Immature natural killer cell (primary cell): ENCODE results near the gene AOPEP. TPM values are rescaled to one million over a fixed set of nuclear protein-coding genes. Genes with fewer than 3 reads are reported as not detected.
A peak's percentile ranks its signal among the peaks of the same experiment; 100 is the strongest.
"Not testable (repeated sequence)": the region's sequence is repeated elsewhere in the genome, so short reads cannot be mapped to it uniquely, and the experiment has no call there.

Experiments used
- DNase-seq, 3 donors: peaks; one replicate each; pipeline ENCODE4 v3.0.0; 2022; ENCODE audit warnings: mixed read lengths in 1 of 3
- H3K27ac Mint-ChIP-seq, 6 donors: one replicate each; pipeline ENCODE4 v1.8.0; 2020; ENCODE audit warnings: mixed read lengths in 6 of 6, mild to moderate bottlenecking in 5 of 6, inconsistent platforms in 4 of 6, moderate library complexity in 3 of 6
- H3K27me3 Mint-ChIP-seq, 3 donors: one replicate each; pipeline ENCODE4 v1.8.0; 2020 to 2021; ENCODE audit warnings: low read depth in 3 of 3, mild to moderate bottlenecking in 3 of 3, mixed read lengths in 3 of 3, moderate library complexity in 3 of 3, inconsistent platforms in 1 of 3
- H3K36me3 Mint-ChIP-seq, 3 donors: one replicate each; pipeline ENCODE4 v1.8.0; 2020; ENCODE audit warnings: mixed read lengths in 3 of 3, inconsistent platforms in 2 of 3, mild to moderate bottlenecking in 2 of 3
- H3K4me1 Mint-ChIP-seq, 2 donors: one replicate each; pipeline ENCODE4 v1.8.0; 2020; ENCODE audit warnings: inconsistent platforms in 2 of 2, mild to moderate bottlenecking in 2 of 2, mixed read lengths in 2 of 2, moderate library complexity in 1 of 2
- H3K4me3 Mint-ChIP-seq, 5 donors: one replicate each; pipeline ENCODE4 v1.8.0; 2020; ENCODE audit warnings: mild to moderate bottlenecking in 5 of 5, mixed read lengths in 5 of 5, inconsistent platforms in 3 of 5, moderate library complexity in 3 of 5
- H3K9me3 Mint-ChIP-seq, 6 donors: one replicate each; pipeline ENCODE4 v1.8.0; 2020; ENCODE audit warnings: mild to moderate bottlenecking in 6 of 6, mixed read lengths in 6 of 6, inconsistent platforms in 4 of 6, moderate library complexity in 3 of 6
- polyA plus RNA-seq, 3 donors: library from polyadenylated mRNA; unstranded; fragments of 300-500 nt; fragmentation: Illumina TruSeq; gene quantifications; one replicate each; pipeline ENCODE4 v1.2.3, GENCODE V29; 2021

The AOPEP gene
- polyA plus RNA-seq, 3 donors from 2014 or later, result 4.1 to 6.5 (median 5.2) TPM

- peaks cover 16 to 18% of the 10 kb centered on the region in 2 donors for H3K4me1 Mint-ChIP-seq
- DNase-seq, result no peak
- H3K27me3 Mint-ChIP-seq, result no peaks in the 10 kb centered on the region
- no peak overlapping the region for H3K4me3 Mint-ChIP-seq
- peaks cover 0 to 2% (median under 1%) of the 10 kb centered on the region in 3 donors for H3K36me3 Mint-ChIP-seq
- H3K9me3 Mint-ChIP-seq, result no peaks in the 10 kb centered on the region
- H3K27ac Mint-ChIP-seq, result peak overlapping the region in 1 of 6 donors; percentile 0
Observed at GRCh38 chr9:94931036-94931633, 204.6 kb downstream of the AOPEP start.

DNA sequence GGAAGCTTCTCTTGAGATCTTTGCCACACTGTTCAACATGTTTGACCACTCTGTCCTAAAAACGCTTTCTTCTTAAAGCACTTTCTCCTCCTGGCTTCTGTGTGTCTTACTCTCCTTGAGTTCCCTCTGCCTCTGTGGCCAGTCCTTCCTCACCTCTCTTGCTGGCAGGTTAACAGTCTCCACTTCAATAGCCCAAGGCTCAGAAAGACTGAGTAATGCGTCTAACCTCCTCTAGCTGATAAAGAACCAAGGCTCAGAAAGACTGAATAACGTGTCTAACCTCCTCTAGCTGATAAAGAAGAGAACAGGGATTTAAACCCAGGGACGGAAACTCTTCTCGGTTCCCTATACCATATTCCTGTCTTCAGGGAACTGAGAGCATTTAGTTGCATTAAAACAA is 205.2 kb downstream of the AOPEP start:
- peak overlapping the region in 4 of 6 donors; percentile 0 to 66 (median 27) for H3K27ac Mint-ChIP-seq
- no peaks in the 10 kb centered on the region for H3K9me3 Mint-ChIP-seq
- no peak overlapping the region for H3K4me3 Mint-ChIP-seq
- no peak for DNase-seq
- H3K27me3 Mint-ChIP-seq, result no peaks in the 10 kb centered on the region
- peaks cover 17 to 22% of the 10 kb centered on the region in 2 donors for H3K4me1 Mint-ChIP-seq
- peaks cover 0 to 4% (median 0%) of the 10 kb centered on the region in 3 donors for H3K36me3 Mint-ChIP-seq

DNA sequence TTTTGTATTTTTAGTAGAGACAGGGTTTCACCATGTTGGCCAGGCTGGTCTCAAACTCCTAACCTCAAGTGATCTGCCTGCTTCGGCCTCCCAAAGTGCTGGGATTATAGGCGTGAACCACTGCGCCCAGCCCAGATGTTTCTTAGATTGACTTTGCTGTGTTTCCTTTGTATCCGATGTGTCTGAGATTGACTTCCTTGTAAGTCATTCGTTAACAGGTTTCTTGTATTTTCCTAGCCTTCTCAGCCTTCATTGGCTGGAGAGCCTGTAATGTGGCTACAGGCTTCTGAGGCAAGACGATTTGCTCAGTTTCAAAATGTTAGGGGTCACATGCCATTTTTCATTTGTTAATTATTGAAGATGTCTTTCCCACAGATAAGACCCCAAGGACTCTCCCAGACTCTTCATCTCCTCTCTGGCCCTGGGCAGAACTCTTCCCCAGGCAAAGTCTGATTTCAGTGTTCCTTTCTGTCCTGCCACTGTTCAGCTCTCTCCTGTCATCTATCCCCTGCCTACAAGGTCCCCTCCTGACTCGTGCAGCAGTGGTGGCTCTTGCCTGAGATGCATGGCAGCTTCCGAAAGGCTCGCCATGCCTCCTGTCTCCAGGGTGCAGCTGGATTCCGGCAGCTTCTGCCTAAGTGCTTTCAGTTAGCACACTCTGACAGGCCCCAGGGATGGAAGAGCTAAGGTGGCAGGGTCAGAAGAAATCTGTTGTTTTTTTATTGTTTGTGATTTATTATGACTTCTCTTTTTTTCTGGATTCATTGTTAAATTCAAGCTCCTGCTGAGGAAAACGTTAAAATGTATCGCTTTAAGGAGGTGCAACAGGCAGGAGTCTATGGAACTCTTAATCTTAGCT is 206.4 kb downstream of the AOPEP start:
- no peaks in the 10 kb centered on the region for H3K27me3 Mint-ChIP-seq
- H3K4me3 Mint-ChIP-seq, result no peak overlapping the region
- peaks cover 0 to 5% (median 4%) of the 10 kb centered on the region in 3 donors for H3K36me3 Mint-ChIP-seq
- peak overlapping the region in 4 of 6 donors; percentile 37 to 42 (median 40) for H3K27ac Mint-ChIP-seq
- no peak for DNase-seq
- H3K4me1 Mint-ChIP-seq, result peaks cover 20 to 22% of the 10 kb centered on the region in 2 donors
- H3K9me3 Mint-ChIP-seq, result no peaks in the 10 kb centered on the region

DNA sequence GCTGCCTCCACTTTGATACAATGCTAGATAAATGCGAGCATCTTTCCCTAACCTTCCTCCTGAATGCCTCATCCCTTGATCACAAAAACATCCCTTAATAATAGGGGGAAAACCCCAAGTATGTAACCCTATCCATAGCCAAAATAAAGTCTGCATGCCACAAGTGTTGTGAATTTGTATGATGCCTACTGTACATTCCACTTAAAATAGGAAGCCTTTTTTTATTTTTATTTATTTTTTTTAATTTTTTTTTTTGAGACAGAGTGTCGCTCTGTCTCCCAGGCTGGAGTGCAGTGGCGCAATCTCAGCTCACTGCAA is 207.0 kb downstream of the AOPEP start:
- H3K4me1 Mint-ChIP-seq, result peaks cover 20 to 22% of the 10 kb centered on the region in 2 donors
- no peak overlapping the region for H3K4me3 Mint-ChIP-seq
- H3K9me3 Mint-ChIP-seq, result no peaks in the 10 kb centered on the region
- no peak for DNase-seq
- H3K27me3 Mint-ChIP-seq, result peaks cover 0 to 2% (median 0%) of the 10 kb centered on the region in 3 donors
- H3K27ac Mint-ChIP-seq, result peak overlapping the region in 1 of 6 donors; percentile 42
- H3K36me3 Mint-ChIP-seq, result peaks cover 4 to 9% (median 8%) of the 10 kb centered on the region in 3 donors

DNA sequence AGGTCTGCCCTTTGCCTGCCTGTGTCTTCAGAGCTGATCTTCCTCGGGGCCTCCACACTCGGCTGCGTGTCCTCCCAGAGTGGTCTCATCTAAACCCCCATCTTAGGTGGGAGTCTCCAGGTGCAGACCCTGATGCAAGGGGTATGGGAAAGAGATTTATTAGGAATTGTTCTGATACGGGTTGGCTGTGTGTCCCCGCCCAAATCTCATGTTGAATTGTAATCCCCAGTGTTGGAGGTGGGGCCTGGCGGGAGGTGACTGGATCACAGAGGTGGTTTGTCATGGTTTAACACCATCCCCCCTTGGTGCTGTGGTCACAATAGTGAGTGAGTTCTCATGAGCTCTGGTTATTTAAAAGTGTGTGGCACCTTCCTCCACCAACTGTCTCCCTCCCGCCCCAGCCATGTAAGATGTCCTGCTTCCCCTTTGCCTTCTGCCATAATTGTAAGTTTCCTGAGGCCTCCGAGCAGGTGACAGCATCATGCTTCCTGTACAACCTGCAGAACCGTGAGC is 208.4 kb downstream of the AOPEP start:
- peaks cover 6 to 12% (median 11%) of the 10 kb centered on the region in 3 donors for H3K36me3 Mint-ChIP-seq
- peak; percentile 11 to 25 (median 18) for DNase-seq
- peak overlapping the region in 2 of 5 donors; percentile 23 to 43 for H3K4me3 Mint-ChIP-seq
- peaks cover 0 to 2% (median 0%) of the 10 kb centered on the region in 3 donors for H3K27me3 Mint-ChIP-seq
- H3K9me3 Mint-ChIP-seq, result no peaks in the 10 kb centered on the region
- H3K4me1 Mint-ChIP-seq, result peaks cover 20 to 22% of the 10 kb centered on the region in 2 donors
- H3K27ac Mint-ChIP-seq, result peak overlapping the region; percentile 7 to 80 (median 43)

- Mint-ChIP-seq H3K36me3 (peaks cover 6 to 12% (median 11%) of the 10 kb centered on the region in 3 donors), H3K4me1 (peaks cover 20 to 22% of the 10 kb centered on the region in 2 donors), H3K27me3 (peaks cover 0 to 2% (median 0%) of the 10 kb centered on the region in 3 donors), H3K4me3 (peak overlapping the region in 2 of 5 donors; percentile 23 to 43), H3K9me3 (no peaks in the 10 kb centered on the region), H3K27ac (peak overlapping the region in 4 of 6 donors; percentile 9 to 62 (median 34))
- no peak for DNase-seq
Observed at GRCh38 chr9:94935396-94935795, 208.9 kb downstream of the AOPEP start.

- peaks cover 0 to 2% (median 2%) of the 10 kb centered on the region in 3 donors for H3K27me3 Mint-ChIP-seq
- DNase-seq, result no peak
- peaks cover 6 to 12% (median 11%) of the 10 kb centered on the region in 3 donors for H3K36me3 Mint-ChIP-seq
- H3K4me3 Mint-ChIP-seq, result no peak overlapping the region
- no peaks in the 10 kb centered on the region for H3K9me3 Mint-ChIP-seq
- H3K27ac Mint-ChIP-seq, result peak overlapping the region in 2 of 6 donors; percentile 9 to 68
- H3K4me1 Mint-ChIP-seq, result peaks cover 23 to 31% of the 10 kb centered on the region in 2 donors
Observed at GRCh38 chr9:94936419-94936818, 209.9 kb downstream of the AOPEP start.

- Mint-ChIP-seq H3K36me3 (peaks cover 6 to 12% (median 11%) of the 10 kb centered on the region in 3 donors), H3K4me1 (peaks cover 23 to 35% of the 10 kb centered on the region in 2 donors), H3K9me3 (no peaks in the 10 kb centered on the region), H3K27ac (peak overlapping the region in 1 of 6 donors; percentile 21), H3K4me3 (no peak overlapping the region), H3K27me3 (peaks cover 0 to 2% (median 2%) of the 10 kb centered on the region in 3 donors)
- DNase-seq, result no peak
Observed at GRCh38 chr9:94937214-94937903, 210.9 kb downstream of the AOPEP start.

- no peaks in the 10 kb centered on the region for H3K9me3 Mint-ChIP-seq
- peak overlapping the region in 2 of 6 donors; percentile 15 to 59 for H3K27ac Mint-ChIP-seq
- peaks cover 0 to 2% (median 2%) of the 10 kb centered on the region in 3 donors for H3K27me3 Mint-ChIP-seq
- H3K36me3 Mint-ChIP-seq, result peaks cover 6 to 15% (median 12%) of the 10 kb centered on the region in 3 donors
- H3K4me1 Mint-ChIP-seq, result peaks cover 23 to 35% of the 10 kb centered on the region in 2 donors
- no peak overlapping the region for H3K4me3 Mint-ChIP-seq
- no peak for DNase-seq
Observed at GRCh38 chr9:94938384-94938783, 211.9 kb downstream of the AOPEP start.

DNA sequence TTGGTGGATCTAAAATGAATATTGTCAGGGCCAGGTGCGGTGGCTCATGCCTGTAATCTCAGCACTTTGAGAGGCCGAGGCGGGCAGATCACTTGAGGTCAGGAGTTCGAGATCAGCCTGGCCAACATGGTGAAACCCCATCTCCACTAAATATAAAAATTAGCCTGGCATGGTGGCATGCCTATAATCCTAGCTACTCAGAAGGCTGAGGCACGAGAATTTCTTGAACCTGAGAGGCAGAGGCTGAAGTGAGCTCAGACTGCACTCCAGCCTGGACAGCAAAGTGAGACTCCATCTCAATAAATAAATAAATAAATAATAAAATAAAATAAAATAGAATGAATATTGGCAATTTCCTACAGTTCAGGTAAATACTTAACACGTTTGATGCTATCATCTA is 213.8 kb downstream of the AOPEP start:
- peaks cover 16 to 25% of the 10 kb centered on the region in 2 donors for H3K4me1 Mint-ChIP-seq
- H3K4me3 Mint-ChIP-seq, H3K9me3 Mint-ChIP-seq, H3K27ac Mint-ChIP-seq, H3K27me3 Mint-ChIP-seq, DNase-seq: not testable (repeated sequence)
- peaks cover 6 to 15% (median 12%) of the 10 kb centered on the region in 3 donors for H3K36me3 Mint-ChIP-seq

GRCh38 chr9:94941211-94941875 is 214.8 kb downstream of the AOPEP start:
- Mint-ChIP-seq H3K9me3 (no peaks in the 10 kb centered on the region), H3K27ac (peak overlapping the region in 3 of 6 donors; percentile 37 to 80 (median 38)), H3K4me3 (no peak overlapping the region), H3K4me1 (peaks cover 6 to 14% of the 10 kb centered on the region in 2 donors), H3K27me3 (peaks cover 0 to 2% (median 2%) of the 10 kb centered on the region in 3 donors), H3K36me3 (peaks cover 6 to 12% (median 12%) of the 10 kb centered on the region in 3 donors)
- DNase-seq, result no peak

- H3K36me3 Mint-ChIP-seq, result peaks cover 0 to 12% (median 5%) of the 10 kb centered on the region in 3 donors
- H3K9me3 Mint-ChIP-seq, result no peaks in the 10 kb centered on the region
- H3K27ac Mint-ChIP-seq, result no peak overlapping the region
- H3K4me3 Mint-ChIP-seq, result no peak overlapping the region
- peaks cover 0 to 2% (median 0%) of the 10 kb centered on the region in 3 donors for H3K27me3 Mint-ChIP-seq
- DNase-seq, result no peak
- H3K4me1 Mint-ChIP-seq, result peaks cover 4 to 15% of the 10 kb centered on the region in 2 donors
Observed at GRCh38 chr9:94944626-94945025, 218.1 kb downstream of the AOPEP start.
